Skeletal muscle cell (primary cell): ENCODE results near the gene NR2E3.
"Not testable (repeated sequence)": the region's sequence is repeated elsewhere in the genome, so short reads cannot be mapped to it uniquely, and the experiment has no call there.

Experiments
- DNase-seq: peaks from one replicate; pipeline ENCODE4 v3.0.0-alpha.2; 2010; ENCODE audit warnings: low read depth
- H3K4me3 ChIP-seq: 2 replicates; pipeline ENCODE4 v1.5.1; 2011; ENCODE audit warnings: low read depth, mild to moderate bottlenecking, control low read depth, low read length, moderate library complexity

NR2E3 gene

GRCh38 chr15:71812966-71813722 lies 2.8 kb downstream of the NR2E3 start:
- no peak overlapping the region for H3K4me3 ChIP-seq
- DNase-seq = no peak

DNA sequence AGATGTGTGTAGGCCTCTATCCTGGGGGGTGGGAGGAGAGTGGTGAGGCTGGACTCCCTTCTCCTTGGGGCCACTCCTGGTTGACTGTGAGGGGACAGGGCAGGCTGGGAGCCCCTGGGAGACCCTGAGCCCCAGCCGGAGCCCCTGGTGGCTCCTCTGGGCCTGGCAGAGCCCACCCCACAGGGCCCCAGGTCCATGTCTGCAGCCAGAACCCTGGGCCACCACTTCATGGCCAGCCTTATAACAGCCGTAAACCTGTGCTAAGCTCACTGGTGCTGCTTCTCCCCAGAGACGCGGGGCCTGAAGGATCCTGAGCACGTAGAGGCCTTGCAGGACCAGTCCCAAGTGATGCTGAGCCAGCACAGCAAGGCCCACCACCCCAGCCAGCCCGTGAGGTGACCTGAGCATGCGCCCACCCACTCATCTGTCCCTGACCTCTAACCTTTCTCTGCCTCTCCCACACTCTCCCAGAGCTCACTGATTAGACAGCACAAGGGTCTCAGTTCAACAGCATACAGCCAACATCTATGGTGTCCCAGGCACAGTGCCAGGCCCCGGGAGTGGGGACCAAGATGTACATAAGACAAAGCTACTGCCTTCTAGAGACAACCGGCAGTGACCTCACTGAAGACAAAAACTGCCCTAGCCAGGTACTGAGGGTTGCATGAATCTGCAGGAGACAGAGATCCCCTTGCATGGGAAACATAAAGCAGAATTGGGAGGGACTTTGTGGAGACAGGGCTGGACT lies 3.5 kb downstream of the NR2E3 start:
- H3K4me3 ChIP-seq = no peak overlapping the region
- DNase-seq = no peak

DNA sequence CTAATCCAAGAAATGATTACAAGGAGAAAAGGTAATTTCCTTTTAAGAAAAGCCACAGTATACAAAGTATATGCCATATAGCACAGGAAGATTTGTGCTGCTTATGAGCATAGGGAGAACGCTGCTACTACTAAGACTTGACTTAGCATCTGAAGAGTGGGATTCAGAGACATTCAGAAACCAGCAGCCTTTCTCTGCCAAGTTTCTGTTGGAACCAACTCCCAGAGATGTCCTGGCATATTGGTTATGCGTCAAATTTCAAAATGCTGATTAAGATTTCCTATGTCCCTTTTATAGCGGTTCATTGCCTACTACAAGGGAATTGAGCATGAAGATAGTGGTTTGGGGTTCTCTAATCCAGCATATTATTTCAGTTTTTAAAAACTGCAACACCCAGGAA lies 4.9 kb downstream of the NR2E3 start:
- DNase-seq = no peak
- no peak overlapping the region for H3K4me3 ChIP-seq

GRCh38 chr15:71817351-71817750 lies 7.0 kb downstream of the NR2E3 start:
- H3K4me3 ChIP-seq = no peak overlapping the region
- no peak for DNase-seq

DNA sequence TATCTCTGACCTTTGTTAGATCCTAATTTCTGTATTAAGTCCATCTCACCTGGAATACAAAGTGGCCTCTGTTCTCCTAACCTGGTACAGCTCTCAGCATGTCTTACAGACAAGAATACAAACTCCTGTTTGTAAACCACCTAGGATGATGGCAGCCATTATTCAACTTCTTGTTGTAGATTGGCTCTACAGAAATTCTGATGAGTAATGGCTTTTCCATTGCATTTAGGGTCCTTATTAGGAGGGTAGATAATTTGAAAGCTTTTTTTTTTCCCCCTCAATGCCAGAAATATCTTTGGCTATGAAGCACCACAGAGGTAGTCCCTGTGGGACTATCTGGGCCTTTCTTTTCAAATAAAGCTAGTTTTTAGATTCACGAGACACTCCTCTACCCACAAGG lies 9.8 kb downstream of the NR2E3 start:
- H3K4me3 ChIP-seq = no peak overlapping the region
- no peak for DNase-seq

GRCh38 chr15:71821547-71822129 lies 11.3 kb downstream of the NR2E3 start:
- DNase-seq = no peak
- no peak overlapping the region for H3K4me3 ChIP-seq

GRCh38 chr15:71822890-71823630 lies 12.7 kb downstream of the NR2E3 start:
- H3K4me3 ChIP-seq = no peak overlapping the region
- no peak for DNase-seq

DNA sequence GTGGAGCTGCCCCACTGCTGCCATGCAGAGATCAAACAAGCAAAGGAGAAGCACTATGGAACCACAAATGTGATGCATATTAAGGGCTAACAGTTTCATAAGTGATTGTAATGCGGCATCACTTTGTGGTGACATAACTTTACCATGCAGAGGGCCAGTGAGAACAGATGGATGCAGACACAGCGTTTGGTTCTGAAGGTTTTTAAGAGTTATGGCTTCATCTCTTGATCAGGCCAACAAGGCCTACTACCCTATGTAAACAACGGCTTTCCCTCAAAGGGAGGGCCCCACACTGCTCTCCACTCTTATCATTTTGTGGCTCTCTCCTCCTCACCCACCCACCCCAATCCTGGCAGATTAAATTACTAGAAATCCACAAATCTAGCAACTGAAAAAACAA lies 13.4 kb downstream of the NR2E3 start:
- no peak overlapping the region for H3K4me3 ChIP-seq
- no peak for DNase-seq

DNA sequence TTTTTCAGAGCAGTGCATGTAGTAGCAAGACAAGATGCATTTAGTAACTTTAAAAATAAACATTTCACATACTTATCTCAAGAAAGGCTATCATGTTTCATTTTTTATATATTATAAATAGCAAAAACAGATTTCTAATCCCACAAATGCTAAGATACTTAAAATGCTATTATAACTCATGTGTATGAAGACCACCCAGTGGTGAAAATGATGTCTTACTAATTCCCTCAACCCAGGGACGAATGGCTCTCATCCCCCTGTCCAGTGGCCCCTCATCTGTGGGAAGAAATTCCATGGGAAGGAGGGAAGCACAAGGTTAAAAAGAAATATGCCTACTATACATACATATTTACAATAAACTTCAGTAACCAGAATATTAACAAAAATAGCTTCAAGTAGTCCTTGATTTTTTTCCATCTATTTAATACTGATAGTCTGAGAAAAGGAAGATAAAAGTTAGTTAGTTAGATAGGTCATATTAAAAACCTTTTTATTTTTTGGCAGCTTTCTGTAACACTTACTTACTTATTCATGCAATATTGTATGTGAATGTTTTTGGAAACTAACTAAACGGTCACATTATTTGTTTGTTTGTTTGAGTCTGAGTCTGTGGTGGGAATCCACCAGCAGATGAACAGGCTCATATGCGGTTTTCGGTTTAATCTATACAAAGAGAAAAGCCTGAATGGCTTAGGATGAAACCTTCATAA lies 14.8 kb downstream of the NR2E3 start:
- no peak overlapping the region for H3K4me3 ChIP-seq
- DNase-seq = no peak

DNA sequence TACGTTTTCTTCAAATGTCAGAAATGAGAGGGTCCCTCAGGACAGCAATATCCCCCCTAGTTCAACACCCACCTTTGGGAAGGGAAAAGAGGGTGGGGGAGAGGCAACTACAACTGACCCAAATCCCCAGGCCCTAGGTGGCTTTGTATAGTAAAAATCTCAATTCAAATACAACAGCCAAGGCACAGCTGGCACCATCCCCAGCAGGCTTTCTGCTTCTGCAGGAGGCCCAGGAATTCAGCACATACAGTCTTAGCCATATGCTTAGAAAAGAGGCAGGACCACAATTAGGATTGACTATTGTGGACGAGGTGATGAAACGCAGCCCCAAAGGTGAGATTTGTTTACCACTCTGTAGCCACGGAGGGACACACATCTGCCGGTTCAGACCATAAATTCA lies 15.8 kb downstream of the NR2E3 start:
- H3K4me3 ChIP-seq = no peak overlapping the region
- no peak for DNase-seq

- DNase-seq = no peak
- no peak overlapping the region for H3K4me3 ChIP-seq
Measured at GRCh38 chr15:71830981-71831380, 20.6 kb downstream of the NR2E3 start.

DNA sequence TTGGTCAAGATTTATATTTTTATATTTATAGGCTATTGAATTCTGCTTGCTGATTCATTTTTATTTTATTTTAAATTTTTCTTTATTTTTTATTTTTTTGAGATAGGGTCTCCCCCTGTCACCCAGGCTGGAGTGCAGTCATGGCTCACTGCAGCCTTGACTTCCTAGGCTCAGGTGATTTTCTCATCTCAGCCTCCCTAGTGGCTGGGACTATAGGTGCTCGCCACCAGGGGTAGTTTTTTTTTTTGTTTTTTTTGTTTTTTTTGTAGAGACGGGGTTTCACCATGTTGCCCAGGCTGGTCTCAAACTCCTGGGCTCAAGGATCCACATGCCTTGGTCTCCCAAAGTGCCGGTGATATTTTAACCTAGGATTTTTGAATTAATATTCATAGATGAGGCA lies 31.2 kb downstream of the NR2E3 start:
- H3K4me3 ChIP-seq = no peak overlapping the region
- no peak for DNase-seq

GRCh38 chr15:71844916-71845315 lies 34.6 kb downstream of the NR2E3 start:
- no peak for DNase-seq
- H3K4me3 ChIP-seq = no peak overlapping the region

GRCh38 chr15:71853543-71853942 lies 43.2 kb downstream of the NR2E3 start:
- H3K4me3 ChIP-seq = no peak overlapping the region
- DNase-seq = no peak

- DNase-seq, H3K4me3 ChIP-seq: not testable (repeated sequence)
Measured at GRCh38 chr15:71858232-71858631, 47.9 kb downstream of the NR2E3 start.
